ENCODE results near the gene ROBO2. TPM values are rescaled to one million over a fixed set of nuclear protein-coding genes. Genes with fewer than 3 reads are reported as not detected.

The ROBO2 gene
- total and polyA plus RNA-seq, 10 of the 15 experiments (the other 5 are each of a cell fraction or from before 2014, with no cell fraction given), result 0.22 to 2.5 (median 0.81) TPM

DNA sequence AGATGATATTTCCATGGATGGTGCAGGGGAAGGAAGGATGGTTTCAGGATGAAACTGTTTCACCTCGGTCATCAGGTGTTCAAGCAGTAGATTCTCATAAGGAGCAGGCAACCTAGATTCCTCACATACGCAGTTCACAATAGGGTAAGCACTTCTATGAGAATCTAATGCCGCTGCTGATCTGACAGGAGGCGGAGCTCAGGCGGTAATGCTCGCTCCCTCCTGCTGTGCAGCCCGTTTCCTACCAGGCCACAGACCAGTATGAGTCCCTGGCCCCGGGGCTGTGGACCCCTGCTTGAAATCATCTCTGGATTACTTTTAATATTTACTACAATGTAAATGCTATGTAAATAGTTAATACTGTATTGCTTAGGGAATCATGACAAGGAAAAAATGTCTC is 241.8 kb downstream of the ROBO2 start:
- H3K4me1 ChIP-seq (ENCODE audit: control insufficient read depth, insufficient read depth, low read length), result no peaks in the 10 kb centered on the region
- ChIA-PET CTCF (no interaction called here), RAD21 (ENCODE audit: unreplicated experiment) (no interaction called here), SMC1A (ENCODE audit: uncharacterized antibody, unreplicated experiment) (no interaction called here), POLR2A (no interaction called here)
- H2AFZ ChIP-seq (ENCODE audit: control insufficient read depth, low read depth, low read length), result no peak overlapping the region
- no peaks in the 10 kb centered on the region for H4K20me1 ChIP-seq (ENCODE audit: control insufficient read depth, insufficient read depth)
- no TSS peak for BruUV-seq (replicated peaks)
- H3K4me3 ChIP-seq, result no peak overlapping the region
- H3K27me3 ChIP-seq (replicated peaks in 1 of 2; ENCODE audit: control insufficient read depth in 2 of 2, insufficient read depth in 2 of 2, low read length in 1 of 2), result no peaks in the 10 kb centered on the region
- TF ChIP-seq SIX5 (IDR thresholded peaks at IDR 0.05; ENCODE audit: low read depth, low read length, severe bottlenecking), result no peak
- TF ChIP-seq EZH2 (IDR thresholded peaks at IDR 0.05; ENCODE audit: borderline replicate concordance, control insufficient read depth, low read depth, low read length), result no peak
- no peak for TF ChIP-seq NFYB (IDR thresholded peaks at IDR 0.05; ENCODE audit: insufficient read depth, low read depth, low read length)
- TF ChIP-seq MEF2A (IDR thresholded peaks at IDR 0.05; ENCODE audit: insufficient read depth, low read depth, low read length), result no peak
- TF ChIP-seq CBX5 (IDR thresholded peaks at IDR 0.05; ENCODE audit: low read depth), result no peak
- TF ChIP-seq EGR1 (IDR thresholded peaks at IDR 0.05; ENCODE audit: borderline replicate concordance in 1 of 2, low read depth in 2 of 2, low read length in 2 of 2), result no peak
- TF ChIP-seq, protein P1, sequence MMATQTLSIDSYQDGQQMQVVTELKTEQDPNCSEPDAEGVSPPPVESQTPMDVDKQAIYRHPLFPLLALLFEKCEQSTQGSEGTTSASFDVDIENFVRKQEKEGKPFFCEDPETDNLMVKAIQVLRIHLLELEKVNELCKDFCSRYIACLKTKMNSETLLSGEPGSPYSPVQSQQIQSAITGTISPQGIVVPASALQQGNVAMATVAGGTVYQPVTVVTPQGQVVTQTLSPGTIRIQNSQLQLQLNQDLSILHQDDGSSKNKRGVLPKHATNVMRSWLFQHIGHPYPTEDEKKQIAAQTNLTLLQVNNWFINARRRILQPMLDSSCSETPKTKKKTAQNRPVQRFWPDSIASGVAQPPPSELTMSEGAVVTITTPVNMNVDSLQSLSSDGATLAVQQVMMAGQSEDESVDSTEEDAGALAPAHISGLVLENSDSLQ (IDR thresholded peaks at IDR 0.05), result no peak
- no peak for TF ChIP-seq ZBTB4 (CRISPR knock-in tag; IDR thresholded peaks at IDR 0.05)
- TF ChIP-seq SMAD1 (IDR thresholded peaks at IDR 0.05; ENCODE audit: low read depth, partially characterized antibody), result no peak
- TF ChIP-seq POU2F2 (IDR thresholded peaks at IDR 0.05; ENCODE audit: borderline replicate concordance, low read depth, low read length), result no peak
- TF ChIP-seq GABPA (IDR thresholded peaks at IDR 0.05; ENCODE audit: low read depth), result no peak
- TF ChIP-seq, protein P2, sequence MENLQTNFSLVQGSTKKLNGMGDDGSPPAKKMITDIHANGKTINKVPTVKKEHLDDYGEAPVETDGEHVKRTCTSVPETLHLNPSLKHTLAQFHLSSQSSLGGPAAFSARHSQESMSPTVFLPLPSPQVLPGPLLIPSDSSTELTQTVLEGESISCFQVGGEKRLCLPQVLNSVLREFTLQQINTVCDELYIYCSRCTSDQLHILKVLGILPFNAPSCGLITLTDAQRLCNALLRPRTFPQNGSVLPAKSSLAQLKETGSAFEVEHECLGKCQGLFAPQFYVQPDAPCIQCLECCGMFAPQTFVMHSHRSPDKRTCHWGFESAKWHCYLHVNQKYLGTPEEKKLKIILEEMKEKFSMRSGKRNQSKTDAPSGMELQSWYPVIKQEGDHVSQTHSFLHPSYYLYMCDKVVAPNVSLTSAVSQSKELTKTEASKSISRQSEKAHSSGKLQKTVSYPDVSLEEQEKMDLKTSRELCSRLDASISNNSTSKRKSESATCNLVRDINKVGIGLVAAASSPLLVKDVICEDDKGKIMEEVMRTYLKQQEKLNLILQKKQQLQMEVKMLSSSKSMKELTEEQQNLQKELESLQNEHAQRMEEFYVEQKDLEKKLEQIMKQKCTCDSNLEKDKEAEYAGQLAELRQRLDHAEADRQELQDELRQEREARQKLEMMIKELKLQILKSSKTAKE (IDR thresholded peaks at IDR 0.05; ENCODE audit: low read depth, poor library complexity, severe bottlenecking), result no peak
- no peak for TF ChIP-seq CBFB (IDR thresholded peaks at IDR 0.05; ENCODE audit: low read depth)
- H3K9me3 ChIP-seq (replicated peaks; ENCODE audit: control insufficient read depth, insufficient read depth, low read length), result no peaks in the 10 kb centered on the region
- WGBS (ENCODE audit: insufficient coverage, insufficient replicate concordance, low lambda C conversion rate, missing lambda C conversion rate), result 45% methylated on average over 8 of the region's 8 CpGs
- H3K27ac ChIP-seq (ENCODE audit: control insufficient read depth, insufficient read depth), result no peak overlapping the region
- H3K36me3 ChIP-seq (ENCODE audit: control insufficient read depth in 2 of 2, insufficient read depth in 2 of 2, low read length in 1 of 2), result no peaks in the 10 kb centered on the region
- H3K79me2 ChIP-seq (ENCODE audit: control insufficient read depth, insufficient read depth, low read length), result no peaks in the 10 kb centered on the region
- FAIRE-seq, result no peak
- in situ Hi-C loops (cut with MboI), result no loop called here
- H3K9ac ChIP-seq (ENCODE audit: control insufficient read depth, insufficient read depth, low read length), result no peak overlapping the region
- H3K4me2 ChIP-seq (ENCODE audit: control insufficient read depth, insufficient read depth), result no peak overlapping the region
- ATAC-seq, result no peak
- no peak for DNase-seq (ENCODE audit: low read depth, low spot score)
- intact Hi-C loops (cut with micrococcal nuclease; ENCODE audit: unreplicated experiment), result no loop called here

All from GM12878 (cell line).